Renal cortical epithelial cell (primary cell): ENCODE data around the gene EMC1. TPM values are rescaled to one million over a fixed set of nuclear protein-coding genes. Genes with fewer than 3 reads are reported as not detected.
"Not testable (repeated sequence)": the region's sequence is repeated elsewhere in the genome, so short reads cannot be mapped to it uniquely, and the experiment has no call there.

ENCODE experiments used
- DNase-seq: peaks from one replicate; pipeline ENCODE4 v3.0.0-alpha.2; 2011; ENCODE audit warnings: low read depth
- total RNA-seq: library from RNA; depleted of rRNA; stranded (reverse); fragments of >200 nt; gene quantifications from 2 replicates; pipeline ENCODE4 v1.2.3, GENCODE V29; 2014

Gene EMC1
- total RNA-seq, 1 donor from 2014 or later: 65.7 TPM

- peak; percentile 15 for DNase-seq
Observed at GRCh38 chr1:19260211-19261138, 9.2 kb upstream of the EMC1 start.

GRCh38 chr1:19258353-19258752 is 7.0 kb upstream of the EMC1 start:
- no peak for DNase-seq

GRCh38 chr1:19257178-19257914 is 6.0 kb upstream of the EMC1 start:
- no peak for DNase-seq

- DNase-seq: not testable (repeated sequence)
Observed at GRCh38 chr1:19256301-19256700, 5.0 kb upstream of the EMC1 start.

- DNase-seq: no peak
Observed at GRCh38 chr1:19255288-19255687, 4.0 kb upstream of the EMC1 start.

GRCh38 chr1:19254416-19254815 is 3.1 kb upstream of the EMC1 start:
- DNase-seq: no peak

GRCh38 chr1:19250629-19251304 is 557 bp downstream of the EMC1 start:
- no peak for DNase-seq

GRCh38 chr1:19240673-19241538 is 10.4 kb downstream of the EMC1 start:
- peak; percentile 34 for DNase-seq

GRCh38 chr1:19239876-19240275 is 11.4 kb downstream of the EMC1 start:
- DNase-seq: no peak

- no peak for DNase-seq
Observed at GRCh38 chr1:19234224-19234623, 17.1 kb downstream of the EMC1 start.

- DNase-seq: peak; percentile 70
Observed at GRCh38 chr1:19232524-19232846, 18.8 kb downstream of the EMC1 start.

- not testable (repeated sequence) for DNase-seq
Observed at GRCh38 chr1:19231736-19232523, 19.4 kb downstream of the EMC1 start.

GRCh38 chr1:19229828-19230325 is 21.4 kb downstream of the EMC1 start:
- no peak for DNase-seq

GRCh38 chr1:19229229-19229628 is 22.1 kb downstream of the EMC1 start:
- DNase-seq: no peak

- peak; percentile 46 for DNase-seq
Observed at GRCh38 chr1:19222979-19223824, 28.1 kb downstream of the EMC1 start.

- DNase-seq: no peak
Observed at GRCh38 chr1:19222573-19222972, 28.8 kb downstream of the EMC1 start.

- DNase-seq: no peak
Observed at GRCh38 chr1:19220991-19221390, 30.3 kb downstream of the EMC1 start.

- no peak for DNase-seq
Observed at GRCh38 chr1:19220080-19220846, 31.1 kb downstream of the EMC1 start.

- no peak for DNase-seq
Observed at GRCh38 chr1:19219451-19219850, 31.9 kb downstream of the EMC1 start.
